Neural cell (in vitro differentiated cells): ENCODE measurements around the gene CDR2L. TPM values are rescaled to one million over a fixed set of nuclear protein-coding genes. Genes with fewer than 3 reads are reported as not detected.

Source experiments
- H2AFZ ChIP-seq: fragments of 200-600, 300-800 bp; sonication (generic), shearing (Covaris generic); 2 replicates; pipeline ENCODE4 v1.6.0; 2014; ENCODE audit warnings: low read depth, mild to moderate bottlenecking, antibody characterized with exemption, low read length, moderate library complexity
- H3F3A ChIP-seq: fragments of 200-600 bp; shearing (Covaris generic); 2 replicates; pipeline ENCODE4 v1.6.1; 2016; ENCODE audit warnings: mild to moderate bottlenecking, moderate library complexity, mixed read lengths, antibody characterized with exemption, low read length; ENCODE audit not compliant: insufficient read depth, poor library complexity, severe bottlenecking
- H3K27ac ChIP-seq: fragments of 200-600, 300-800 bp; sonication (generic), shearing (Covaris generic); 2 replicates; pipeline ENCODE4 v1.5.1; 2014; ENCODE audit warnings: mild to moderate bottlenecking, low read length, moderate library complexity
- H3K27me3 ChIP-seq: fragments of 300-800, 200-600 bp; sonication (generic), shearing (Covaris generic); 2 replicates; pipeline ENCODE4 v1.6.0; 2014; ENCODE audit warnings: mild to moderate bottlenecking, low read depth, low read length, moderate library complexity; ENCODE audit not compliant: insufficient read depth
- H3K36me3 ChIP-seq: fragments of 300-800, 200-600 bp; sonication (generic), shearing (Covaris generic); 2 replicates; pipeline ENCODE4 v1.5.1; 2014; ENCODE audit warnings: mild to moderate bottlenecking, antibody characterized with exemption, low read length, moderate library complexity; ENCODE audit not compliant: insufficient read depth
- H3K4me2 ChIP-seq: fragments of 300-800, 200-600 bp; sonication (generic), shearing (Covaris generic); 2 replicates; pipeline ENCODE4 v1.6.0; 2014; ENCODE audit warnings: mild to moderate bottlenecking, low read length
- H3K4me3 ChIP-seq: fragments of 300-800, 200-600 bp; sonication (generic), shearing (Covaris generic); 2 replicates; pipeline ENCODE4 v1.5.1; 2014; ENCODE audit warnings: mild to moderate bottlenecking, low read length, moderate library complexity
- H3K79me2 ChIP-seq: fragments of 200-600 bp; shearing (Covaris generic); replicated peaks from 2 replicates; pipeline ENCODE4 v1.6.0; 2014; ENCODE audit warnings: mild to moderate bottlenecking, low read length, moderate library complexity; ENCODE audit not compliant: insufficient read depth
- H3K9ac ChIP-seq: fragments of 300-800, 200-600 bp; sonication (generic), shearing (Covaris generic); 2 replicates; pipeline ENCODE4 v1.6.1; 2016; ENCODE audit warnings: mild to moderate bottlenecking, low read length, mixed read lengths
- H3K9me2 ChIP-seq: fragments of 200-600 bp; shearing (Covaris generic); 2 replicates; pipeline ENCODE4 v1.6.1; 2016; ENCODE audit warnings: mild to moderate bottlenecking, low read length, mixed read lengths; ENCODE audit not compliant: insufficient read depth
- H3K9me3 ChIP-seq: fragments of 200-600, 300-800 bp; sonication (generic), shearing (Covaris generic); 2 replicates; pipeline ENCODE4 v1.6.1; 2016; ENCODE audit warnings: mild to moderate bottlenecking, mixed run types, low read length, moderate library complexity, mixed read lengths
- H4K20me1 ChIP-seq: fragments of 200-600 bp; shearing (Covaris generic); 2 replicates; pipeline ENCODE4 v1.6.1; 2016; ENCODE audit warnings: mild to moderate bottlenecking, mixed run types; ENCODE audit not compliant: insufficient read depth
- CTCF ChIP-seq: fragments of 450-650 bp; IDR thresholded peaks from 2 replicates; pipeline ENCODE4 v1.5.1; 2014; ENCODE audit warnings: antibody characterized with exemption, mild to moderate bottlenecking, moderate library complexity; ENCODE audit not compliant: poor library complexity, severe bottlenecking
- EP300 ChIP-seq: fragments of 450-650 bp; conservative IDR thresholded peaks from 2 replicates; pipeline ENCODE4 v1.6.1; 2014; ENCODE audit warnings: antibody characterized with exemption, mild to moderate bottlenecking, moderate library complexity; ENCODE audit not compliant: poor library complexity, severe bottlenecking
- EZH2 ChIP-seq: fragments of 200-600, 300-800 bp; shearing (Covaris generic), sonication (generic); IDR thresholded peaks from 2 replicates; pipeline ENCODE4 v1.6.1; 2014; ENCODE audit warnings: antibody characterized with exemption, low read length, borderline replicate concordance, mild to moderate bottlenecking; ENCODE audit not compliant: insufficient read depth, poor library complexity, severe bottlenecking
- MXI1 ChIP-seq: fragments of 450-650 bp; conservative IDR thresholded peaks from 2 replicates; pipeline ENCODE4 v1.6.1; 2014; ENCODE audit warnings: antibody characterized with exemption, mild to moderate bottlenecking; ENCODE audit not compliant: poor library complexity, severe bottlenecking
- POLR2AphosphoS5 ChIP-seq: IDR thresholded peaks from 2 replicates; pipeline ENCODE4 v1.6.1; 2012
- RAD21 ChIP-seq: fragments of 450-650 bp; conservative IDR thresholded peaks from 2 replicates; pipeline ENCODE4 v1.6.1; 2014; ENCODE audit warnings: antibody characterized with exemption, mild to moderate bottlenecking, moderate library complexity
- REST ChIP-seq: IDR thresholded peaks from 2 replicates; pipeline ENCODE4 v1.6.1; 2012; ENCODE audit warnings: borderline replicate concordance
- SMC3 ChIP-seq: fragments of 450-650 bp; conservative IDR thresholded peaks from 2 replicates; pipeline ENCODE4 v1.6.1; 2014; ENCODE audit warnings: antibody characterized with exemption, mild to moderate bottlenecking, moderate library complexity; ENCODE audit not compliant: poor library complexity
- TAF1 ChIP-seq: IDR thresholded peaks from 2 replicates; pipeline ENCODE4 v1.6.1; 2012; ENCODE audit warnings: low read depth
- polyA plus RNA-seq: library from polyadenylated mRNA; depleted of rRNA; stranded (reverse); fragments of >200 nt; gene quantifications from 2 replicates; pipeline ENCODE4 v1.2.3, GENCODE V29; 2014

The CDR2L gene
- polyA plus RNA-seq, 1 donor from 2014 or later: 8.1 TPM

- TF ChIP-seq SMC3 (peak; percentile 1), POLR2AphosphoS5 (peak; percentile 53), REST (no peak), RAD21 (no peak), MXI1 (no peak), TAF1 (no peak), CTCF (peak; percentile 40)
- Histone ChIP-seq H3K9me2 (no peaks in the 10 kb centered on the region), H3K4me2 (peak overlapping the region; percentile 70), H3K4me3 (peak overlapping the region; percentile 90), H3F3A (no peaks in the 10 kb centered on the region), H3K79me2 (peaks cover 20% of the 10 kb centered on the region), H3K9ac (peak overlapping the region; percentile 87), H4K20me1 (no peaks in the 10 kb centered on the region), H3K27me3 (no peaks in the 10 kb centered on the region), H2AFZ (peak overlapping the region; percentile 25), H3K9me3 (no peaks in the 10 kb centered on the region), H3K36me3 (no peaks in the 10 kb centered on the region), H3K27ac (peak overlapping the region; percentile 75)
Observed at GRCh38 chr17:74987909-74988711, 678 bp downstream of the CDR2L start.

- no peak overlapping the region for H2AFZ ChIP-seq
- H3K27ac ChIP-seq: no peak overlapping the region
- H3K9me2 ChIP-seq: no peaks in the 10 kb centered on the region
- H3K79me2 ChIP-seq: peaks cover 24% of the 10 kb centered on the region
- no peak overlapping the region for H3K4me2 ChIP-seq
- no peaks in the 10 kb centered on the region for H3K9me3 ChIP-seq
- no peaks in the 10 kb centered on the region for H3K27me3 ChIP-seq
- TF ChIP-seq TAF1 (no peak), EP300 (no peak), SMC3 (no peak), CTCF (no peak), REST (no peak), POLR2AphosphoS5 (no peak), MXI1 (no peak), EZH2 (no peak), RAD21 (no peak)
- no peak overlapping the region for H3K4me3 ChIP-seq
- no peaks in the 10 kb centered on the region for H3F3A ChIP-seq
- no peaks in the 10 kb centered on the region for H3K36me3 ChIP-seq
- H3K9ac ChIP-seq: no peak overlapping the region
- H4K20me1 ChIP-seq: no peaks in the 10 kb centered on the region
Observed at GRCh38 chr17:74990581-74991105, 3.2 kb downstream of the CDR2L start.
